OCI-LY1 (cell line): ENCODE data around the gene DNAH9.

ENCODE experiments used
- EZH2 ChIP-seq: fragments of 200-600 bp; sonication (generic), shearing (Covaris generic); IDR thresholded peaks from 2 replicates; pipeline ENCODE4 v1.8.0; 2017; ENCODE audit warnings: borderline replicate concordance, mixed run types, mild to moderate bottlenecking, antibody characterized with exemption, low read length, moderate library complexity, mixed read lengths
- TF ChIP-seq, protein P1 (sequence below): fragments of 200-600 bp; sonication (generic), shearing (Covaris generic); IDR thresholded peaks from 2 replicates; pipeline ENCODE4 v1.5.1; 2017; ENCODE audit warnings: mild to moderate bottlenecking, antibody characterized with exemption, low read length, moderate library complexity, mixed read lengths

DNA sequence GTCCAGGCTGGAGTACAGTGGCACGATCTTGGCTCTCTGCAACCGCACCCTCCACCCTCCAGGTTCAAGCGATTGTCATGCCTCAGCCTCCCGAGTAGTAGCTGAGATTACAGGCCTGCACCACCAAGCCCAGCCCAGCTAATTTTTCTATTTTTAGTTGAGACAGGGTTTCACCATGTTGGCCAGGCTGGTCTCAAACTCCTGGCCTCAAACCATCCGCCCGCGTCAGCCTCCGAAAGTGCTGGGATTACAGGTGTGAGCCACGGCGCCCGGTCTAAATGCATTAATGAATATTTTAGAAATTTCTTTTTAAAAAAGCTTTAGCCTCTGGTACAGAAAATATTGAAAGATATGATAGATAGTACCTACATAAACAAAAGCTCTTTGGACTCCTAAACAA, 95.0 kb downstream of the DNAH9 start:
- TF ChIP-seq EZH2: no peak
- TF ChIP-seq, protein P1, sequence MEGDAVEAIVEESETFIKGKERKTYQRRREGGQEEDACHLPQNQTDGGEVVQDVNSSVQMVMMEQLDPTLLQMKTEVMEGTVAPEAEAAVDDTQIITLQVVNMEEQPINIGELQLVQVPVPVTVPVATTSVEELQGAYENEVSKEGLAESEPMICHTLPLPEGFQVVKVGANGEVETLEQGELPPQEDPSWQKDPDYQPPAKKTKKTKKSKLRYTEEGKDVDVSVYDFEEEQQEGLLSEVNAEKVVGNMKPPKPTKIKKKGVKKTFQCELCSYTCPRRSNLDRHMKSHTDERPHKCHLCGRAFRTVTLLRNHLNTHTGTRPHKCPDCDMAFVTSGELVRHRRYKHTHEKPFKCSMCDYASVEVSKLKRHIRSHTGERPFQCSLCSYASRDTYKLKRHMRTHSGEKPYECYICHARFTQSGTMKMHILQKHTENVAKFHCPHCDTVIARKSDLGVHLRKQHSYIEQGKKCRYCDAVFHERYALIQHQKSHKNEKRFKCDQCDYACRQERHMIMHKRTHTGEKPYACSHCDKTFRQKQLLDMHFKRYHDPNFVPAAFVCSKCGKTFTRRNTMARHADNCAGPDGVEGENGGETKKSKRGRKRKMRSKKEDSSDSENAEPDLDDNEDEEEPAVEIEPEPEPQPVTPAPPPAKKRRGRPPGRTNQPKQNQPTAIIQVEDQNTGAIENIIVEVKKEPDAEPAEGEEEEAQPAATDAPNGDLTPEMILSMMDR: no peak
